Lung (tissue), 12 donors: ENCODE measurements around the gene LLGL1. TPM values are rescaled to one million over a fixed set of nuclear protein-coding genes. Genes with fewer than 3 reads are reported as not detected.
A peak's percentile ranks its signal among the peaks of the same experiment; 100 is the strongest.

Source experiments
- ATAC-seq: fragments of 200-7000 bp; cut with Tn5 transposase; one replicate; pipeline ENCODE4 v1.9.1; 2020; ENCODE audit warnings: moderate number of reproducible peaks; ENCODE audit not compliant: insufficient read depth, low FRiP score
- DNase-seq, 3 donors: peaks; one replicate each; pipeline ENCODE4 v3.0.0-alpha.2; 2013 to 2017
- H3K27ac ChIP-seq, 2 donors: one replicate each; pipeline ENCODE4 v1.5.1; 2013; ENCODE audit warnings: mild to moderate bottlenecking in 2 of 2, moderate library complexity in 2 of 2, control low read depth in 1 of 2, inconsistent platforms in 1 of 2, low read depth in 1 of 2, low read length in 1 of 2
- H3K27me3 ChIP-seq, 3 donors: one replicate each; pipeline ENCODE4 v1.5.1; 2013; ENCODE audit warnings: low read length in 2 of 3; ENCODE audit not compliant: control insufficient read depth in 3 of 3, insufficient read depth in 3 of 3
- H3K36me3 ChIP-seq, 4 donors: one replicate each; pipeline ENCODE4 v1.5.1; 2013; ENCODE audit warnings: low read length in 4 of 4, mild to moderate bottlenecking in 1 of 4, moderate library complexity in 1 of 4; ENCODE audit not compliant: control insufficient read depth in 4 of 4, insufficient read depth in 4 of 4
- H3K4me1 ChIP-seq, 5 donors: one replicate each; pipeline ENCODE4 v1.5.1; 2013; ENCODE audit warnings: low read length in 5 of 5, mild to moderate bottlenecking in 2 of 5, moderate library complexity in 1 of 5; ENCODE audit not compliant: control insufficient read depth in 5 of 5, insufficient read depth in 5 of 5
- H3K4me3 ChIP-seq: one replicate; pipeline ENCODE4 v1.5.1; 2013; ENCODE audit warnings: mild to moderate bottlenecking, control low read depth, moderate library complexity
- H3K9ac ChIP-seq, 2 donors: one replicate each; pipeline ENCODE4 v1.5.1; 2013; ENCODE audit warnings: low read length in 2 of 2, control low read depth in 1 of 2; ENCODE audit not compliant: insufficient read depth in 1 of 2
- H3K9me3 ChIP-seq, 4 donors: one replicate each; pipeline ENCODE4 v1.5.1; 2013; ENCODE audit warnings: low read length in 3 of 4, mild to moderate bottlenecking in 1 of 4, moderate library complexity in 1 of 4; ENCODE audit not compliant: control insufficient read depth in 4 of 4, insufficient read depth in 3 of 4
- WGBS, 2 donors: extraction: QIAGEN DNeasy Blood & Tissue Kit; methylation state at CpG; one replicate each; pipeline ENCODE4 v1.1.7; 2013; 5-methylcytosine and 5-hydroxymethylcytosine counted together
- polyA plus RNA-seq, 2 donors: library from polyadenylated mRNA; stranded (reverse); fragments of 200-250 nt; gene quantifications; one replicate each; pipeline ENCODE4 v1.2.1, GENCODE V29; 2013
- total RNA-seq, 2 donors: library from RNA; depleted of rRNA in 1 of 2; stranded (reverse); fragments of >200 nt in 1 of 2; gene quantifications; one replicate each; pipeline ENCODE4 v1.2.1, GENCODE V29; 2014 to 2021
- TF ChIP-seq, protein P1 (sequence below): IDR thresholded peaks from 2 replicates; pipeline ENCODE4 v1.5.1; 2012; ENCODE audit warnings: mild to moderate bottlenecking; ENCODE audit errors: control extremely low read depth, extremely low read depth
- donor health status: control.
- donor health status: control.
- donor health status: Bipolar disorder and iron deficiency.
- donor health status: healthy.
- donor health status: DM: yes; HTN: yes; CAD: no.

Gene LLGL1
- total and polyA plus RNA-seq, 4 donors: 7.1 to 21.8 (median 12.1) TPM

DNA sequence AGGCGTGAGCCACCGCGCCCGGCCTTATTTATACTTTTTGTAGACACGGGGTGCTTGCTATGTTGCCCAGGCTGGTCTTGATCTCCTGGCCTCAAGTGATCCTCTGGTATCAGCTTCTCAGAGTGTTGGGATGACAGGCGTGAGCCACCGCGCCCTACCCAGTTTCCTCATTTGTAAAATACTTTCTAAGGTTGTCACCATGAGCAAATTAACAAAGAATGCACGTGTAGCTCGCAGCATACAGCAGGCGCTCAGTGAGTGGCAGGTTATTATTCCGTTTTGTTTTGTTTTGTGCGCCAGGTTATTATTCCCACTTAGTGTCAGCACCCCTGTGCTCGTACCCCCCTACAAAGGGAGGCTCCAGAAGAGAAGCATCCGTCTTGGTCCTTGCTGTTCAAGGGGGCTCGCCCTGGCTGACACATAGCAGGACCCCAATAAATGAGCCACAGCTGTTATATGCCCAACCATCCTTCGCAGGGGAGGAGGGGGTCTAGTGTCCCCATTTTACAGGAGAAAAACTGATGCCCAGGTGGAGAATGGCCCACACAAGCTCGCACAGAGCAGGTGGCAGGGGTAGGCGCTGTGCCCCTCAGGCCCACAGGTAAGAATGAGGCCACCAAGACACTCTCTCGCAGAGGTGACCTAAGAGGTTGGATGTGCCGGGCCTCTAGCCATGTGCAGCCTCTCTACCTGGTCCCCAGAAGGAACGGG, 34.3 kb downstream of the LLGL1 start:
- Histone ChIP-seq H3K4me1 (peaks cover 15 to 34% (median 18%) of the 10 kb centered on the region in 5 donors), H3K27me3 (no peaks in the 10 kb centered on the region), H3K4me3 (no peak overlapping the region), H3K9ac (no peak overlapping the region), H3K27ac (peak overlapping the region; percentile 74 to 96), H3K9me3 (no peaks in the 10 kb centered on the region), H3K36me3 (peaks cover 10 to 30% (median 15%) of the 10 kb centered on the region in 4 donors)
- WGBS, 2 donors: 68 to 76% methylated on average over 22 of the region's 22 CpGs
- ATAC-seq (no peak), DNase-seq (no peak)
- TF ChIP-seq, protein P1, sequence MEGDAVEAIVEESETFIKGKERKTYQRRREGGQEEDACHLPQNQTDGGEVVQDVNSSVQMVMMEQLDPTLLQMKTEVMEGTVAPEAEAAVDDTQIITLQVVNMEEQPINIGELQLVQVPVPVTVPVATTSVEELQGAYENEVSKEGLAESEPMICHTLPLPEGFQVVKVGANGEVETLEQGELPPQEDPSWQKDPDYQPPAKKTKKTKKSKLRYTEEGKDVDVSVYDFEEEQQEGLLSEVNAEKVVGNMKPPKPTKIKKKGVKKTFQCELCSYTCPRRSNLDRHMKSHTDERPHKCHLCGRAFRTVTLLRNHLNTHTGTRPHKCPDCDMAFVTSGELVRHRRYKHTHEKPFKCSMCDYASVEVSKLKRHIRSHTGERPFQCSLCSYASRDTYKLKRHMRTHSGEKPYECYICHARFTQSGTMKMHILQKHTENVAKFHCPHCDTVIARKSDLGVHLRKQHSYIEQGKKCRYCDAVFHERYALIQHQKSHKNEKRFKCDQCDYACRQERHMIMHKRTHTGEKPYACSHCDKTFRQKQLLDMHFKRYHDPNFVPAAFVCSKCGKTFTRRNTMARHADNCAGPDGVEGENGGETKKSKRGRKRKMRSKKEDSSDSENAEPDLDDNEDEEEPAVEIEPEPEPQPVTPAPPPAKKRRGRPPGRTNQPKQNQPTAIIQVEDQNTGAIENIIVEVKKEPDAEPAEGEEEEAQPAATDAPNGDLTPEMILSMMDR: no peak

DNA sequence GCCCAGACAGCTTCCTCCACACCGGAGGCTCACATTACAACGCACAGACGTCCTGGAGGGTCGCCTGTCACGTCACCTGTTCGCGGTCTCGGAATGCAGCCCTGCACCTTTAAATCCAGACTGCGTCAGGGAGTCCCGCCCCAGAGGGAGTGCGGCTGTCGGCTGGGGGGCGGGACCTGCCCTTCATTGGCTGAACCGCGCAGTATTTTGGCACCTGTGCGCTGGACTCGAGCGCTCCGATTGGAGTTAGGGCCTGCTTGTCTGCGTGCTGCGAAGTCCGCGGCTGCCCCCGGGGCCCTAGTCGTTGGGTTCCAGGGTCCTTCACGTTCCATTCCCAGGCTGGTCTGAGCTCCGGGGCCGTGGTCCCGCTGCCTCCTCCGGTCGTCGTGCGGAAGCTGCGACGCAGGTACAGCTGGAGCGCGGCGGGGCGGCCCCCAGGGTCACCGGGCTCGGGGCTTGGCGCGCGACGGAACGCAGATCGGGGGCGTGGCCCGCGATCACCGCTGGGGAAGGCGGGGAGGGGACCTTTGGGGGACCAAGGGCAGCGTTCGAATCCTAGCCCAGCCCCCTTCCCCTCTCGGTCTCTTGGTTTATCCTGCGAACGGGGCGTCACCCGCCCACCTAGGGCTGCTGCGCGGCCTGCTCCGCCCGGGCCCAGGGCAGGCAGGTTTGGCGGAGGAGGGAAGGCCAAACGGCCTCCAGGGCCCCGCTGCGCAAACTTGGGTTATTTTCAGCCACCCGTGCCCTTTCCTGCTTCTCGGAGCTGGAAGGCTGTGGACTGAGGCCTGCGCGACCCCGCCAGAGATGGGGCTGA, 35.1 kb downstream of the LLGL1 start, which contains the start of gene MIEF2:
TSS of gene MIEF2 (plus strand) at position 331 of the 814 bp plus-strand sequence. CDS start 2,059 bp downstream, outside the sequence.
- TF ChIP-seq, protein P1: no peak
- peak within 1 kb of the TSS; percentile 93 to 96 for H3K27ac ChIP-seq
- H3K4me1 ChIP-seq: peaks cover 15 to 34% (median 18%) of the 10 kb centered on the region in 5 donors

GRCh38 chr17:18261146-18261515, 35.7 kb downstream of the LLGL1 start:
- Histone ChIP-seq H3K9ac (peak overlapping the region; percentile 68 to 95), H3K27me3 (no peaks in the 10 kb centered on the region), H3K4me3 (peak overlapping the region; percentile 71), H3K27ac (peak overlapping the region; percentile 93 to 96), H3K36me3 (peaks cover 7 to 26% (median 15%) of the 10 kb centered on the region in 4 donors), H3K4me1 (peaks cover 15 to 34% (median 18%) of the 10 kb centered on the region in 5 donors), H3K9me3 (no peaks in the 10 kb centered on the region)
- WGBS, 2 donors: 3 to 7% methylated on average over 16 of the region's 16 CpGs
- ATAC-seq (peak; percentile 28), DNase-seq (no peak)
- TF ChIP-seq, protein P1: no peak

More for the DNA sequence above, 35.1 kb downstream of the LLGL1 start, which contains the start of gene MIEF2:
- Histone ChIP-seq H3K9ac (peak within 1 kb of the TSS; percentile 68 to 95), H3K36me3 (peaks cover 7 to 29% (median 15%) of the 10 kb centered on the region in 4 donors), H3K9me3 (no peaks in the 10 kb centered on the region), H3K4me3 (peak within 1 kb of the TSS; percentile 71), H3K27me3 (no peaks in the 10 kb centered on the region)
- DNase-seq: peak; percentile 96 to 98 (median 97)
- WGBS, 2 donors: 0 to 1% methylated on average over 62 to 72 of the region's 72 CpGs
- ATAC-seq: peak; percentile 82
